Bronchial epithelial cell (primary cell): ENCODE measurements around the gene INS. TPM values are rescaled to one million over a fixed set of nuclear protein-coding genes. Genes with fewer than 3 reads are reported as not detected.
A peak's percentile ranks its signal among the peaks of the same experiment; 100 is the strongest.
"Not testable (repeated sequence)": the region's sequence is repeated elsewhere in the genome, so short reads cannot be mapped to it uniquely, and the experiment has no call there.

ENCODE experiments used
- DNase-seq: peaks from one replicate; pipeline ENCODE4 v3.0.0-alpha.2; 2010; ENCODE audit warnings: low read depth
- FAIRE-seq: peaks from 2 replicates; lab custom pipeline; 2011; peaks lifted over from hg19 to GRCh38; lab: Jason Lieb, UNC
- H3K27me3 ChIP-seq: 2 replicates; pipeline ENCODE4 v1.5.1; 2011; ENCODE audit warnings: low read length; ENCODE audit not compliant: control insufficient read depth, insufficient read depth
- H3K36me3 ChIP-seq: 2 replicates; pipeline ENCODE4 v1.5.1; 2011; ENCODE audit warnings: low read length; ENCODE audit not compliant: control insufficient read depth, insufficient read depth
- H3K4me3 ChIP-seq: 2 replicates; pipeline ENCODE4 v1.5.1; 2011; ENCODE audit warnings: mild to moderate bottlenecking, low read depth, low read length, control low read depth
- total RNA-seq: library from RNA; depleted of rRNA; stranded (reverse); fragments of >200 nt; gene quantifications from 2 replicates; pipeline ENCODE4 v1.2.1, GENCODE V29; 2014
- TF ChIP-seq, protein P1 (sequence below): IDR thresholded peaks from 2 replicates; pipeline ENCODE4 v1.5.1; 2011; ENCODE audit warnings: mild to moderate bottlenecking, moderate library complexity, low read length, control low read depth, inconsistent platforms; ENCODE audit not compliant: insufficient read depth, severe bottlenecking

The INS gene
- total RNA-seq, 1 donor from 2014 or later = not detected

DNA sequence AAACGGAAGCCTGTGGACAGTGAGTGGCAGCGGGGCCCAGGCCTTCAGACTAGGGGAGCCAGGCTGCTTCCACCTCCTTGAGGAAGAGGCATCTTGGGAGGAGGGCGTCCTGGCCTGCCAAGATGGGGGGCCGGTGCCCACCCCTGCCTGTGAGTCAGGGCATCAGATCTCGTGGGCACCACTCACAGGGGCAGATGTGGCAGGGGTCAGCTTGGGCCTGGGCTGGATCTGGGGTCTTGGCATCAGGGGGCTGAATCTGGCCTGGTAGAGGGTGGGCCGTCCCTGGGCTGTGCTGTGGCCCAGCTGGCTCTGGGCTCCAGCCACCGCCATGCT lies 34.7 kb upstream of the INS start:
- H3K36me3 ChIP-seq = no peaks in the 10 kb centered on the region
- H3K4me3 ChIP-seq = no peak overlapping the region
- no peak for FAIRE-seq
- no peak for DNase-seq
- TF ChIP-seq, protein P1, sequence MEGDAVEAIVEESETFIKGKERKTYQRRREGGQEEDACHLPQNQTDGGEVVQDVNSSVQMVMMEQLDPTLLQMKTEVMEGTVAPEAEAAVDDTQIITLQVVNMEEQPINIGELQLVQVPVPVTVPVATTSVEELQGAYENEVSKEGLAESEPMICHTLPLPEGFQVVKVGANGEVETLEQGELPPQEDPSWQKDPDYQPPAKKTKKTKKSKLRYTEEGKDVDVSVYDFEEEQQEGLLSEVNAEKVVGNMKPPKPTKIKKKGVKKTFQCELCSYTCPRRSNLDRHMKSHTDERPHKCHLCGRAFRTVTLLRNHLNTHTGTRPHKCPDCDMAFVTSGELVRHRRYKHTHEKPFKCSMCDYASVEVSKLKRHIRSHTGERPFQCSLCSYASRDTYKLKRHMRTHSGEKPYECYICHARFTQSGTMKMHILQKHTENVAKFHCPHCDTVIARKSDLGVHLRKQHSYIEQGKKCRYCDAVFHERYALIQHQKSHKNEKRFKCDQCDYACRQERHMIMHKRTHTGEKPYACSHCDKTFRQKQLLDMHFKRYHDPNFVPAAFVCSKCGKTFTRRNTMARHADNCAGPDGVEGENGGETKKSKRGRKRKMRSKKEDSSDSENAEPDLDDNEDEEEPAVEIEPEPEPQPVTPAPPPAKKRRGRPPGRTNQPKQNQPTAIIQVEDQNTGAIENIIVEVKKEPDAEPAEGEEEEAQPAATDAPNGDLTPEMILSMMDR = no peak
- peaks cover 2% of the 10 kb centered on the region for H3K27me3 ChIP-seq

DNA sequence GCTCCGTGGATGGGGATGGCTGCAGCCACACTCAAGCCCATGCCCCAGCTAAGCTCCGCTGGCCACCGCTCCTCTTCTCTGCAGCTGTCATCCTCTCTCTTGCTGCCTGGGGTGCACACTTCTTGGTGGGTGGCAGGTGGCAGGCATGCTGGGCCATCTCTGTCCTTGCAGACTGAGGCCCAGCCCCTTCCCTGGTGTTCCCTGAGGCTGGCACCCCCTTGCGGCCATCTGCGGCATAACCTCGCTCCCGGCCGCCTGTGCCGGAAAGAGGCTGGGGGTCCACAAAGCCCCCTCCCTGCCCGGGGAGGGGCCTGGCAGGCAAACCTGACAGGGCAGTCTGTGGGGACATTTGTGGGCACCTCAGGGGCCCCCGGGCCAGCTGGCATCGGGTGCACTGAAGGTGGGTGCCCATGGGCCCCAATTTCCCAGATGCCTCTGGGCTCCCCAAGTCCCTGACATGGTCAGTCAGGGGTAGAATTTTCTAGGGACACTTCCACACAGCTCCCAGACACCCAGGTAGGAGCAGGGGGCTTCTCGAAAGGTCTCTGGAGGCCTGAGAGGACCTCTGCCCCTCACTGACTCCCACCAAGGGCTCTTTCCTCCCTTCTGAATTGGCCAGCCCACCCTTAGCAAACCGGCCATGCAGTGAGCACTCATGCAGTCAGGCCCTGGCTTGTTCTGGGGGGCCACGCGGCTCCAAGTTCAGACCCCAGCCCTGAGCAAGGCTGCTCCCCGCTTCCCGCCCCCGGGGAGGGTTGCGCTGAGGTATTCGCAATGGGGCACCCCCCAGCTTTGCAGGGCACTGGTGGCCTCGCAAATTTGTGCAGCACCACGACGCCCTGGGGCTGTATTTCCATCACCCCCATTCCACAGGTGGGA lies 34.1 kb upstream of the INS start:
- no peak overlapping the region for H3K4me3 ChIP-seq
- FAIRE-seq (no peak), DNase-seq (no peak)
- H3K27me3 ChIP-seq = peaks cover 2% of the 10 kb centered on the region
- TF ChIP-seq, protein P1 = peak; percentile 93
- H3K36me3 ChIP-seq = no peaks in the 10 kb centered on the region

DNA sequence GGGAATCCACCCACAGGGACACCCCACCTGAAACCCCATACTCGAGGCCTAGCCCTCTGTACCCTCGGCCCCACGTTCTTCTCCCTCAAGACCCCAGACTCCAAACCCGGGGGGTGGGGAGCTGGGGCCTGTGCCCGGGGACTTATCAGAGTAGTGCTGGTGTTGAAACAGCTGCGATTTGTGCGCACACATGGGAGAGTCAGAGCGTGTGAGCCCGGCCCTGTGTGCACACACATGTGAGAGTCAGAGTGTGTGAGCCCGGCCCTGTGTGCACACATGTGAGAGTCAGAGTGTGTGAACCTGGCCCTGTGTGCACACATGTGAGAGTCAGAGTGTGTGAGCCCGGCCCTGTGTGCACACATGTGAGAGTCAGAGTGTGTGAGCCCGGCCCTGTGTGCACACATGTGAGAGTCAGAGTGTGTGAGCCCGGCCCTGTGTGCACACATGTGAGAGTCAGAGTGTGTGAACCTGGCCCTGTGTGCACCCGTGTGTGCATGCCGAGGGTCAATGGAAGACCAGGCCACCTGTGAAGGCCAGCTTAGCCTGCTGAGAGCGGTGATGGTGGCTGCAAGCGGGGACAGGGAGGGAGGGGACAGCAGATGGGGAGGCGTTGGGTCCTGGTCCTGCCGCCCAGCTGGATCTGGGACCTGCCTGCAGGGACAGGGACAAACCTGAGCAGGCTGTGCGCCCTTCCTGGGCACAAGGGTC lies 33.0 kb upstream of the INS start:
- H3K36me3 ChIP-seq, FAIRE-seq, H3K4me3 ChIP-seq, DNase-seq, H3K27me3 ChIP-seq: not testable (repeated sequence)

DNA sequence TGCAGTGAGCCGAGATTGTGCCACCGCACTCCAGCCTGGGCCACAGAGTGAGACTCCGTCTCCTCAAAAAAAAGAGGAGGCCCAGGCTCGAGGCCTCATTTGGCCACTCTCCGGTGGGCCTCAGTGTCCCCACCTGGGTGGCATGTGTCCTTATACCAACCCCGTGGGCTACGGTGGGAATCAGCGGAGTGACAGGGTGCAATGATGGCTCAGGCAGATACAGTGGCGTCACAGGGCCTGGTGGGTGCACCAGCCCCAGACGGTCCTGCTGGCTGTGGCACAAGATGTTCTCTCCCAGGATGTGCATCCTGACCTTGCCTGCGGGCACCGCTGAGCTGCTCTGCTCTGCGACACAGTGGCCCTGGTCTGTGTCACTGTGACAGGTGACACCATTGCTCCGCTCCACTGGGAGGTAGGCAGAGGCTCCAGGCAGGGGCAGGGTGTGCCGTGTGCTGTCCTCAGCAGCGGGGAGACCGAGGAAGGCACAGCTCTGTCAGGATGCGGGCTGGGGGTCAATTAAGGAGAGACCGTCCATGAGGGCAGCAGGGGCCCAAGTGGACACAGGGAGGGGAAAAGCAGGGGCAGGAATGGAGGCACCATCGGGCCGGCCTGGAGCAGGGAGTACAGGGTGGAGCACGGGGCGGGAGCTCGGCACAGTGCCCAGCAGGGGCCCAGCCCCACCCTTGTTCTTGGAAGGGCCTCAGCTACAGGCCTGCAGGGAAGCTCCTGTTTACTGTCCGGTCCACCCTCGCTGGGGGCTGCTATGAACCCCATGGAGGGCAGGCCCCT lies 32.3 kb upstream of the INS start:
- TF ChIP-seq, protein P1 = no peak
- no peak overlapping the region for H3K4me3 ChIP-seq
- DNase-seq (no peak), FAIRE-seq (no peak)
- peaks cover 2% of the 10 kb centered on the region for H3K27me3 ChIP-seq
- no peaks in the 10 kb centered on the region for H3K36me3 ChIP-seq

DNA sequence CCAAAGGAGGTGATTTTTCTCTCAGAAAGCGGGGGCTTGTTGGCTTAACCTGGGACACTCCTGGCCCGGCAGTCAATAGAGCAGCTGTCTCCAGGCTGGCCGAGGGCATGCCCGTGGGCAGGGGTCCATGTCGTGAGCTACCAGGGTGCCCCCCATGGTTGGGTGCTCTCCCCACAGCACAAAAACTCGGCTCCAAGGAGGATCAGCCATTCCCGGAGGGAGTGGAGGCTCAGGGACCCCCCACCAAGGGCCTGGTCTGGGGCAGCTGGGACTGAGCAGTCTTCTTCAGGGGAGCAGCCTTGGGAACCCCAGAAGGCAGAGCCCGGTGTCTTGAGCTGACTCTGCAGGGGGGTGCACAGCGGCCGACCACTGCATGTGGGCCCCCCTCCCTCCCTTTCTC lies 31.4 kb upstream of the INS start:
- Histone ChIP-seq H3K4me3 (no peak overlapping the region), H3K27me3 (peaks cover 2% of the 10 kb centered on the region), H3K36me3 (no peaks in the 10 kb centered on the region)
- FAIRE-seq (no peak), DNase-seq (no peak)
- TF ChIP-seq, protein P1 = no peak

DNA sequence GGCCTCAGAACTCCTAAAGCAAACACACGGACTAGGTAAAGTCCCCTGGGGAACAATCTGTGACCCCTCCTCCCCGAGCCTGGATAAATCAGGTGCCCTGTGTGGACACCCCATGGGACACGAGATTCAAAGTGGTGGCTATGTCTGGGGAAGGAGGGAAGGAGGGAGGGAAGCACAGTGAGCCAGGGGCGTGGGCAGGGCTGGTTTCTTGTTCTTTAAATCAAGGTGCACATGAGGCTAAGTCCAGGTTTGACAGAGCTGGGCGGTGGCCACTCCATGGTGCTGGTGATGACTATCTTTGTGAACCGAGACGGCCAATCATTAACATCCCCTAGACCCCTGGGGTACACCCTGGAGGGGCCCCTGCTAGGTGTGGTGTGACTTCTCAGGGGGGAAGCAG lies 30.9 kb upstream of the INS start:
- Histone ChIP-seq H3K4me3 (no peak overlapping the region), H3K27me3 (peaks cover 2% of the 10 kb centered on the region), H3K36me3 (no peaks in the 10 kb centered on the region)
- TF ChIP-seq, protein P1 = no peak
- DNase-seq (no peak), FAIRE-seq (no peak)
